Gastroesophageal sphincter (tissue), 3 donors: ENCODE results near the gene SCT.

Source experiments
- POLR2AphosphoS5 ChIP-seq: sonication (generic); formaldehyde crosslinking; IDR thresholded peaks from one replicate; pipeline ENCODE4 v1.6.1; 2017; ENCODE audit warnings: antibody characterized with exemption
- TF ChIP-seq, protein P1 (sequence below), 4 experiments: fragments of 200-600 bp in 2 of 4; fragments of 450-650 bp in 2 of 4; sonication (generic) in 1 of 4; IDR thresholded peaks; one replicate each; pipeline ENCODE4 v1.5.1; 2017 to 2019; ENCODE audit warnings: antibody characterized with exemption in 4 of 4, mild to moderate bottlenecking in 2 of 4, moderate library complexity in 2 of 4

DNA sequence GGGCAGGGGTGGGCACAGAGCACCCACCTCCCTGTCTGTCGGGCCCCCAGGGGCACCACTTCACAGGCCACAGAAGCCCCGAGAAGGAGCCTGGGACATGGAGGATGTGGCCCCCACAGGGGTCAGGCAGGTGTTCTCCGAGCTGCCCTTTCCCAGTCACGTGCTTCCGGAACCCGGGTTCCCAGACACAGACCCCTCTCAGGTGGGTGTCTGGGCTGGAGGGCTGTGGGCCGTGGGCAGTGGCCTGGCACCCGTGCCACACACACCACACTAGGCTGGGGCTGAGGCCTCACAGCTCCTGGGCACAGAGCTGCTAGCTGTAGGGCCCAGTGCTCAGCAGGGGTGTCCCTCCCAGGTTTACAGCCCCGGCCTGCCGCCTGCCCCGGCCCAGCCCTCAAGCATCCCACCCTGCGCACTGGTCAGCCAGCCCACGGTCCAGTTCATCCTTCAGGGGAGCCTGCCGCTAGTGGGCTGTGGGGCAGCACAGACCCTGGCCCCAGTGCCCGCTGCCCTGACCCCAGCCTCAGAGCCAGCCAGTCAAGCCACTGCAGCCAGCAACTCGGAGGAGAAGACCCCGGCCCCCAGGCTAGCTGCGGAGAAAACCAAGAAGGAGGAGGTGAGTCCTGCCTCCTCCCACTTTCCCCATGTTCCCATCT is 16.7 kb downstream of the SCT start:
- TF ChIP-seq, protein P1, sequence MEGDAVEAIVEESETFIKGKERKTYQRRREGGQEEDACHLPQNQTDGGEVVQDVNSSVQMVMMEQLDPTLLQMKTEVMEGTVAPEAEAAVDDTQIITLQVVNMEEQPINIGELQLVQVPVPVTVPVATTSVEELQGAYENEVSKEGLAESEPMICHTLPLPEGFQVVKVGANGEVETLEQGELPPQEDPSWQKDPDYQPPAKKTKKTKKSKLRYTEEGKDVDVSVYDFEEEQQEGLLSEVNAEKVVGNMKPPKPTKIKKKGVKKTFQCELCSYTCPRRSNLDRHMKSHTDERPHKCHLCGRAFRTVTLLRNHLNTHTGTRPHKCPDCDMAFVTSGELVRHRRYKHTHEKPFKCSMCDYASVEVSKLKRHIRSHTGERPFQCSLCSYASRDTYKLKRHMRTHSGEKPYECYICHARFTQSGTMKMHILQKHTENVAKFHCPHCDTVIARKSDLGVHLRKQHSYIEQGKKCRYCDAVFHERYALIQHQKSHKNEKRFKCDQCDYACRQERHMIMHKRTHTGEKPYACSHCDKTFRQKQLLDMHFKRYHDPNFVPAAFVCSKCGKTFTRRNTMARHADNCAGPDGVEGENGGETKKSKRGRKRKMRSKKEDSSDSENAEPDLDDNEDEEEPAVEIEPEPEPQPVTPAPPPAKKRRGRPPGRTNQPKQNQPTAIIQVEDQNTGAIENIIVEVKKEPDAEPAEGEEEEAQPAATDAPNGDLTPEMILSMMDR (IDR thresholded peaks at IDR 0.05): no peak
- TF ChIP-seq POLR2AphosphoS5: no peak
